GM12878 (cell line): Measurements from ENCODE around the gene GFRA1. TPM values are rescaled to one million over a fixed set of nuclear protein-coding genes. Genes with fewer than 3 reads are reported as not detected.

Experiments used
- ATAC-seq: fragments of 200-7000 bp; cut with Tn5 transposase; 3 replicates; pipeline ENCODE4 v1.9.1; 2020; ENCODE audit warnings: mild to moderate bottlenecking, moderate library complexity
- BruUV-seq: library from RNA; stranded (reverse); fragments of 400-500 nt; replicated peaks from 2 replicates; lab custom pipeline; 2021; lab: Mats Ljungman, UMichigan
- CTCF ChIA-PET: fragments of 300-600 bp; sonication (Branson Sonifier 250); formaldehyde crosslinking; extraction: SDS; loops from one replicate; lab custom pipeline; 2021; ENCODE audit warnings: inconsistent platforms; lab: Yijun Ruan, JAX
- POLR2A ChIA-PET: fragments of 350-600 bp; formaldehyde crosslinking; extraction: SDS; loops from one replicate; lab custom pipeline; 2021; ENCODE audit warnings: inconsistent platforms; lab: Charles Lee
- RAD21 ChIA-PET: fragments of 300-600 bp; sonication (Branson Sonifier 250); formaldehyde crosslinking; loops from one replicate; lab custom pipeline; 2023; ENCODE audit warnings: antibody characterized with exemption; ENCODE audit not compliant: unreplicated experiment; lab: Charles Lee
- SMC1A ChIA-PET: fragments of 300-600 bp; sonication (Branson Sonifier 250); formaldehyde crosslinking; loops from one replicate; lab custom pipeline; 2023; ENCODE audit not compliant: unreplicated experiment, uncharacterized antibody; lab: Charles Lee
- DNase-seq: peaks from one replicate; pipeline ENCODE4 v3.0.0-alpha.2; 2011; ENCODE audit warnings: low read depth, low spot score
- FAIRE-seq: peaks from 3 replicates; lab custom pipeline; 2011; peaks lifted over from hg19 to GRCh38; lab: Jason Lieb, UNC
- H2AFZ ChIP-seq: 2 replicates; pipeline ENCODE4 v1.6.0; 2011; ENCODE audit warnings: low read depth, low read length, control low read depth; ENCODE audit not compliant: control insufficient read depth
- H3K27ac ChIP-seq: 2 replicates; pipeline ENCODE4 v1.5.1; 2011; ENCODE audit warnings: control low read depth; ENCODE audit not compliant: control insufficient read depth, insufficient read depth
- H3K27me3 ChIP-seq, 2 experiments: replicated peaks in 1 of 2; 2 replicates each; pipeline versions ENCODE4 v1.6.0 to v1.6.1; 2011; ENCODE audit warnings: low read length in 1 of 2; ENCODE audit not compliant: control insufficient read depth in 2 of 2, insufficient read depth in 2 of 2
- H3K36me3 ChIP-seq, 2 experiments: 2 replicates each; pipeline ENCODE4 v1.5.1; 2011; ENCODE audit warnings: low read length in 1 of 2; ENCODE audit not compliant: control insufficient read depth in 2 of 2, insufficient read depth in 2 of 2
- H3K4me1 ChIP-seq: 2 replicates; pipeline ENCODE4 v1.6.1; 2011; ENCODE audit warnings: mild to moderate bottlenecking, low read length, moderate library complexity, mixed read lengths; ENCODE audit not compliant: control insufficient read depth, insufficient read depth
- H3K4me2 ChIP-seq: 2 replicates; pipeline ENCODE4 v1.6.0; 2011; ENCODE audit warnings: control low read depth; ENCODE audit not compliant: control insufficient read depth, insufficient read depth
- H3K4me3 ChIP-seq: fragments of 200-600 bp; sonication (generic); 2 replicates; pipeline ENCODE4 v1.5.1; 2016
- H3K79me2 ChIP-seq: 2 replicates; pipeline ENCODE4 v1.6.0; 2011; ENCODE audit warnings: low read length; ENCODE audit not compliant: control insufficient read depth, insufficient read depth
- H3K9ac ChIP-seq: 2 replicates; pipeline ENCODE4 v1.8.0; 2011; ENCODE audit warnings: low read length, control low read depth, mixed read lengths; ENCODE audit not compliant: control insufficient read depth, insufficient read depth
- H3K9me3 ChIP-seq: replicated peaks from 3 replicates; pipeline ENCODE4 v1.5.1; 2011; ENCODE audit warnings: mild to moderate bottlenecking, low read length; ENCODE audit not compliant: control insufficient read depth, insufficient read depth
- H4K20me1 ChIP-seq: 2 replicates; pipeline ENCODE4 v1.6.0; 2011; ENCODE audit not compliant: control insufficient read depth, insufficient read depth
- CBX5 ChIP-seq: sonication (generic); IDR thresholded peaks from 2 replicates; pipeline ENCODE4 v1.6.1; 2016; ENCODE audit warnings: low read depth, moderate library complexity, mild to moderate bottlenecking, inconsistent platforms
- CEBPB ChIP-seq, 2 experiments: fragments of 150-350 bp in 1 of 2; IDR thresholded peaks; 2 replicates each; pipeline ENCODE4 v1.6.1; 2012 to 2014; ENCODE audit warnings: low read depth in 2 of 2, low read length in 2 of 2, borderline replicate concordance in 1 of 2, inconsistent platforms in 1 of 2
- ETV6 ChIP-seq, 2 experiments: fragments of 450-650 bp in 1 of 2; IDR thresholded peaks in 1 of 2; conservative IDR thresholded peaks in 1 of 2; 2 replicates each; pipeline ENCODE4 v1.6.1; 2014; ENCODE audit warnings: antibody characterized with exemption in 1 of 2, borderline replicate concordance in 1 of 2, low read depth in 1 of 2, mild to moderate bottlenecking in 1 of 2, moderate library complexity in 1 of 2
- HCFC1 ChIP-seq: fragments of 150-350 bp; IDR thresholded peaks from 2 replicates; pipeline ENCODE4 v1.6.1; 2014; ENCODE audit warnings: low read length
- NBN ChIP-seq: fragments of 450-650 bp; IDR thresholded peaks from 2 replicates; pipeline ENCODE4 v1.6.1; 2016
- NFIC ChIP-seq: IDR thresholded peaks from 2 replicates; pipeline ENCODE4 v1.6.1; 2012; ENCODE audit warnings: low read depth, mild to moderate bottlenecking, inconsistent platforms, low read length, moderate library complexity
- PML ChIP-seq: IDR thresholded peaks from 2 replicates; pipeline ENCODE4 v1.6.1; 2012; ENCODE audit warnings: low read length, inconsistent platforms
- SPI1 ChIP-seq: IDR thresholded peaks from 2 replicates; pipeline ENCODE4 v1.6.1; 2011; ENCODE audit warnings: low read depth, mild to moderate bottlenecking, low read length, moderate library complexity, borderline replicate concordance; ENCODE audit not compliant: insufficient read depth
- WGBS: methylation state at CpG from one replicate; pipeline ENCODE4 v1.1.6; 2016; ENCODE audit warnings: low lambda C conversion rate; ENCODE audit not compliant: insufficient replicate concordance, insufficient coverage; ENCODE audit errors: missing lambda C conversion rate; 5-methylcytosine and 5-hydroxymethylcytosine counted together
- in situ Hi-C: fragments of 300-500 bp; cut with MboI; formaldehyde crosslinking; loops from 9 replicates; pipeline ENCODE4 v1.14.3; 2018; ENCODE audit warnings: mixed read lengths
- intact Hi-C: fragments of 100-400 bp; cut with micrococcal nuclease; formaldehyde crosslinking; loops from one replicate; pipeline ENCODE4 v1.14.2; 2022; ENCODE audit not compliant: unreplicated experiment
- polyA plus RNA-seq, 11 experiments: library from polyadenylated mRNA; depleted of rRNA in 4 of 11; unstranded in 6 of 11; stranded (reverse) in 5 of 11; fragments of >200 nt; fragmentation: Nextera tagmentation in 4 of 11; fragmentation: Illumina TruSeq in 1 of 11; extraction: Ambion mirVana in 4 of 11; extraction: Trizol in 1 of 11; gene quantifications; 1 replicate in 1 of 11; 2 replicates in 10 of 11; pipeline versions ENCODE4 v1.2.1 to v1.2.3, GENCODE V29; 2011 to 2016; ENCODE audit warnings: inconsistent platforms in 2 of 11, missing spikeins in 2 of 11, low read depth in 1 of 11
- total RNA-seq, 4 experiments: library from RNA; depleted of rRNA in 3 of 4; stranded (reverse); fragments of >200 nt in 3 of 4; fragmentation: Illumina TruSeq in 1 of 4; extraction: Trizol in 1 of 4; gene quantifications; 2 replicates each; pipeline versions ENCODE4 v1.2.1 to v1.2.3, GENCODE V29; 2013 to 2021
- TF ChIP-seq, protein P1 (sequence below): IDR thresholded peaks from 2 replicates; pipeline ENCODE4 v1.6.1; 2011; ENCODE audit warnings: borderline replicate concordance, low read depth, mild to moderate bottlenecking, moderate library complexity, low read length; ENCODE audit not compliant: insufficient read depth, poor library complexity, severe bottlenecking
- TF ChIP-seq, protein P2 (sequence below): IDR thresholded peaks from 2 replicates; pipeline ENCODE4 v1.6.1; 2011; ENCODE audit warnings: low read depth, low read length, improper control_type of control experiment, borderline replicate concordance
- TF ChIP-seq, protein P3 (sequence below): fragments of 150-350 bp; IDR thresholded peaks from 2 replicates; pipeline ENCODE4 v1.6.1; 2014; ENCODE audit warnings: mild to moderate bottlenecking, low read depth, low read length

The GFRA1 gene
- total and polyA plus RNA-seq, 10 of the 15 experiments (the other 5 are each of a cell fraction or from before 2014, with no cell fraction given) = 0.05 to 0.19 TPM; not detected in 8

DNA sequence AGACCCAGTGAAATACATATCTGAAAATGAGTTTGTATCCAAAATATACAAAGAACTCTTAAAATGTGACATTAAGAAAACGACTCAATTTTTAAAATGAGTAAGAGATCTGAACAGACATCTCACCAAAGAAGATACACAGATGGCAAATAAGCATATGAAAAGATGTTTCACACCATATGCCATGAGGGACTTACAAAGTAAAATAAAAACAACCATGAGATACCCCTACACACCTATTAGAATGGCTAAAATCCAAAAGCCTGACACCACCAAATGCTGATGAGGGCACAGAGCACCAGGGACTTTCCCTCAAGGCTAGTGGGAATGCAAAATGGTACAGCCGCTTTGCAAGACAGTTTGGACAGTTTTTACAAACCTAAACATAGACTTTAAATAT lies 27.9 kb downstream of the GFRA1 start:
- FAIRE-seq (no peak), DNase-seq (no peak), ATAC-seq (no peak)
- intact Hi-C loops = no loop called here
- ChIA-PET RAD21 (no interaction called here), SMC1A (no interaction called here), CTCF (no interaction called here), POLR2A (no interaction called here)
- Histone ChIP-seq H3K36me3 (no peaks in the 10 kb centered on the region), H2AFZ (no peak overlapping the region), H3K4me2 (no peak overlapping the region), H3K27ac (no peak overlapping the region), H4K20me1 (no peaks in the 10 kb centered on the region), H3K4me3 (no peak overlapping the region), H3K27me3 (0 out of 4 replicates have a peak, but pooled peaks cover 0 to 1% of the 10 kb centered on the region in 2 experiments), H3K9ac (no peak overlapping the region), H3K9me3 (no peaks in the 10 kb centered on the region), H3K79me2 (no peaks in the 10 kb centered on the region), H3K4me1 (no peaks in the 10 kb centered on the region)
- TF ChIP-seq, protein P1, sequence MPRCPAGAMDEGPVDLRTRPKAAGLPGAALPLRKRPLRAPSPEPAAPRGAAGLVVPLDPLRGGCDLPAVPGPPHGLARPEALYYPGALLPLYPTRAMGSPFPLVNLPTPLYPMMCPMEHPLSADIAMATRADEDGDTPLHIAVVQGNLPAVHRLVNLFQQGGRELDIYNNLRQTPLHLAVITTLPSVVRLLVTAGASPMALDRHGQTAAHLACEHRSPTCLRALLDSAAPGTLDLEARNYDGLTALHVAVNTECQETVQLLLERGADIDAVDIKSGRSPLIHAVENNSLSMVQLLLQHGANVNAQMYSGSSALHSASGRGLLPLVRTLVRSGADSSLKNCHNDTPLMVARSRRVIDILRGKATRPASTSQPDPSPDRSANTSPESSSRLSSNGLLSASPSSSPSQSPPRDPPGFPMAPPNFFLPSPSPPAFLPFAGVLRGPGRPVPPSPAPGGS = no peak
- no peak for TF ChIP-seq NFIC
- no peak for TF ChIP-seq SPI1
- TF ChIP-seq, protein P2, sequence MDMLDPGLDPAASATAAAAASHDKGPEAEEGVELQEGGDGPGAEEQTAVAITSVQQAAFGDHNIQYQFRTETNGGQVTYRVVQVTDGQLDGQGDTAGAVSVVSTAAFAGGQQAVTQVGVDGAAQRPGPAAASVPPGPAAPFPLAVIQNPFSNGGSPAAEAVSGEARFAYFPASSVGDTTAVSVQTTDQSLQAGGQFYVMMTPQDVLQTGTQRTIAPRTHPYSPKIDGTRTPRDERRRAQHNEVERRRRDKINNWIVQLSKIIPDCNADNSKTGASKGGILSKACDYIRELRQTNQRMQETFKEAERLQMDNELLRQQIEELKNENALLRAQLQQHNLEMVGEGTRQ = no peak
- no peak for TF ChIP-seq HCFC1
- TF ChIP-seq, protein P3, sequence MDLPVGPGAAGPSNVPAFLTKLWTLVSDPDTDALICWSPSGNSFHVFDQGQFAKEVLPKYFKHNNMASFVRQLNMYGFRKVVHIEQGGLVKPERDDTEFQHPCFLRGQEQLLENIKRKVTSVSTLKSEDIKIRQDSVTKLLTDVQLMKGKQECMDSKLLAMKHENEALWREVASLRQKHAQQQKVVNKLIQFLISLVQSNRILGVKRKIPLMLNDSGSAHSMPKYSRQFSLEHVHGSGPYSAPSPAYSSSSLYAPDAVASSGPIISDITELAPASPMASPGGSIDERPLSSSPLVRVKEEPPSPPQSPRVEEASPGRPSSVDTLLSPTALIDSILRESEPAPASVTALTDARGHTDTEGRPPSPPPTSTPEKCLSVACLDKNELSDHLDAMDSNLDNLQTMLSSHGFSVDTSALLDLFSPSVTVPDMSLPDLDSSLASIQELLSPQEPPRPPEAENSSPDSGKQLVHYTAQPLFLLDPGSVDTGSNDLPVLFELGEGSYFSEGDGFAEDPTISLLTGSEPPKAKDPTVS = no peak
- no peak for TF ChIP-seq NBN
- TF ChIP-seq PML = no peak
- no peak for TF ChIP-seq ETV6 (conservative IDR thresholded peaks at IDR 0.05 in 1 of 2, IDR thresholded peaks at IDR 0.05 in 1 of 2; ENCODE audit: borderline replicate concordance in 1 of 2, low read depth in 1 of 2)
- TF ChIP-seq CBX5 = no peak
- TF ChIP-seq CEBPB (IDR thresholded peaks at IDR 0.05; ENCODE audit: borderline replicate concordance in 1 of 2, low read depth in 2 of 2, low read length in 2 of 2) = no peak
- BruUV-seq = no TSS peak
- 0% methylated on average over 2 of the region's 2 CpGs for WGBS
- in situ Hi-C loops = no loop called here
